Loucy (cell line): ENCODE data around the gene ZNF225.
"Not testable (repeated sequence)": the region's sequence is repeated elsewhere in the genome, so short reads cannot be mapped to it uniquely, and the experiment has no call there.

ENCODE experiments used
- H2AFZ ChIP-seq: fragments of 200-600 bp; sonication (generic); 2 replicates; pipeline ENCODE4 v1.6.0; 2016; ENCODE audit warnings: antibody characterized with exemption, mild to moderate bottlenecking, low read length, moderate library complexity
- H3F3A ChIP-seq: fragments of 200-600 bp; 2 replicates; pipeline ENCODE4 v1.6.0; 2016; ENCODE audit warnings: antibody characterized with exemption, low read depth, mild to moderate bottlenecking
- H3K27me3 ChIP-seq: fragments of 200-600 bp; sonication (generic); 2 replicates; pipeline ENCODE4 v1.6.1; 2014; ENCODE audit warnings: low read length, mild to moderate bottlenecking; ENCODE audit not compliant: insufficient read depth, poor library complexity, severe bottlenecking
- H3K36me3 ChIP-seq: fragments of 200-600 bp; sonication (generic); 2 replicates; pipeline ENCODE4 v1.6.1; 2016; ENCODE audit warnings: low read length; ENCODE audit not compliant: insufficient read depth
- H3K4me1 ChIP-seq: fragments of 200-600 bp; sonication (generic); 2 replicates; pipeline ENCODE4 v1.5.1; 2014; ENCODE audit warnings: low read length, mild to moderate bottlenecking; ENCODE audit not compliant: insufficient read depth, poor library complexity, severe bottlenecking
- H3K4me2 ChIP-seq: fragments of 200-600 bp; sonication (generic); 2 replicates; pipeline ENCODE4 v1.6.0; 2014; ENCODE audit warnings: antibody characterized with exemption, low read length, low read depth, mild to moderate bottlenecking; ENCODE audit not compliant: poor library complexity, severe bottlenecking
- H3K4me3 ChIP-seq: fragments of 200-600 bp; sonication (generic); 2 replicates; pipeline ENCODE4 v1.5.1; 2014; ENCODE audit warnings: low read length, mild to moderate bottlenecking, mixed read lengths; ENCODE audit not compliant: poor library complexity, severe bottlenecking
- H3K79me2 ChIP-seq: fragments of 200-600 bp; sonication (generic); 2 replicates; pipeline ENCODE4 v1.6.1; 2014; ENCODE audit warnings: low read length; ENCODE audit not compliant: insufficient read depth
- H3K9ac ChIP-seq: fragments of 200-600 bp; sonication (generic); 2 replicates; pipeline ENCODE4 v1.6.0; 2014; ENCODE audit warnings: mild to moderate bottlenecking, low read depth, low read length, moderate library complexity; ENCODE audit not compliant: poor library complexity, severe bottlenecking
- H3K9me2 ChIP-seq: fragments of 200-600 bp; sonication (generic); replicated peaks from 2 replicates; pipeline ENCODE4 v1.6.1; 2016; ENCODE audit warnings: low read depth, low read length, mixed read lengths
- H3K9me3 ChIP-seq: fragments of 200-600 bp; sonication (generic); 2 replicates; pipeline ENCODE4 v1.6.1; 2014; ENCODE audit warnings: mild to moderate bottlenecking, antibody characterized with exemption, low read length, low read depth; ENCODE audit not compliant: insufficient read depth
- H4K20me1 ChIP-seq: fragments of 200-600 bp; sonication (generic); 2 replicates; pipeline ENCODE4 v1.6.0; 2014; ENCODE audit warnings: antibody characterized with exemption, low read length, mild to moderate bottlenecking; ENCODE audit not compliant: insufficient read depth, poor library complexity, severe bottlenecking
- EZH2phosphoT487 ChIP-seq: fragments of 200-600 bp; IDR thresholded peaks from 2 replicates; pipeline ENCODE4 v1.6.1; 2018; ENCODE audit warnings: antibody characterized with exemption, mild to moderate bottlenecking, moderate library complexity, borderline replicate concordance
- TF ChIP-seq, protein P1 (sequence below): fragments of 200-600 bp; sonication (generic); conservative IDR thresholded peaks from 2 replicates; pipeline ENCODE4 v1.5.1; 2014; ENCODE audit warnings: mild to moderate bottlenecking, antibody characterized with exemption, low read length

Gene ZNF225

DNA sequence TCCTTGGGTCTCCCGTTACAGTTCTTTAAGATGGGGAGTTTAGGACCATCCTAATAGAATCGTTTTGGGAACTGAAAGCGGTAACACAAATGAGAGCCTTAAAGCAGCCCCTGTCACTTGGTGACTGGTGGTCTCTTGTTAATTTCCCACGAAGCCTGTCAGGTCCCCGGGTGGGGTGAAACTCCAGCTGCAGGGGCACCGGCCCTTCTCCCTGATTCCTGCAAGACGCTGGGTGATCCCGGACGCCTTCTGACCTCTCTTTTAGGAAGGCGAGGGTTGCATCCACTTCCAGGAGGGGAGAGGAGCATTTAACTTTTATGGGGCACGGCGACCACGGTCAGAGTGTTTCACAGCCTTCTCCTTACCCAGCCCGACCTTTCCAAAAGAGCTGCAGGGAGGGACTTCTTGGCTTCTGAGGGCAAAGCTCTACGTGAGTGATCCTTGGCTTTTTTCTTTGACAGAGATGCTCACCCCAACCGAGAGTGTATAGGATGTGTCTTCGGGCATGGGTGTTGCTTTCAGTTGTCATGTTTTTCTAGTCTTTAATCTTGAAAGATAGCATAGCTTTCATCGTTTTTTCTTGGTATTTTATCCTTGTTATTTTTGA is 688 bp downstream of the ZNF225 start:
- no peak for TF ChIP-seq EZH2phosphoT487
- TF ChIP-seq, protein P1, sequence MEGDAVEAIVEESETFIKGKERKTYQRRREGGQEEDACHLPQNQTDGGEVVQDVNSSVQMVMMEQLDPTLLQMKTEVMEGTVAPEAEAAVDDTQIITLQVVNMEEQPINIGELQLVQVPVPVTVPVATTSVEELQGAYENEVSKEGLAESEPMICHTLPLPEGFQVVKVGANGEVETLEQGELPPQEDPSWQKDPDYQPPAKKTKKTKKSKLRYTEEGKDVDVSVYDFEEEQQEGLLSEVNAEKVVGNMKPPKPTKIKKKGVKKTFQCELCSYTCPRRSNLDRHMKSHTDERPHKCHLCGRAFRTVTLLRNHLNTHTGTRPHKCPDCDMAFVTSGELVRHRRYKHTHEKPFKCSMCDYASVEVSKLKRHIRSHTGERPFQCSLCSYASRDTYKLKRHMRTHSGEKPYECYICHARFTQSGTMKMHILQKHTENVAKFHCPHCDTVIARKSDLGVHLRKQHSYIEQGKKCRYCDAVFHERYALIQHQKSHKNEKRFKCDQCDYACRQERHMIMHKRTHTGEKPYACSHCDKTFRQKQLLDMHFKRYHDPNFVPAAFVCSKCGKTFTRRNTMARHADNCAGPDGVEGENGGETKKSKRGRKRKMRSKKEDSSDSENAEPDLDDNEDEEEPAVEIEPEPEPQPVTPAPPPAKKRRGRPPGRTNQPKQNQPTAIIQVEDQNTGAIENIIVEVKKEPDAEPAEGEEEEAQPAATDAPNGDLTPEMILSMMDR = no peak
- peak overlapping the region; percentile 97 for H2AFZ ChIP-seq

DNA sequence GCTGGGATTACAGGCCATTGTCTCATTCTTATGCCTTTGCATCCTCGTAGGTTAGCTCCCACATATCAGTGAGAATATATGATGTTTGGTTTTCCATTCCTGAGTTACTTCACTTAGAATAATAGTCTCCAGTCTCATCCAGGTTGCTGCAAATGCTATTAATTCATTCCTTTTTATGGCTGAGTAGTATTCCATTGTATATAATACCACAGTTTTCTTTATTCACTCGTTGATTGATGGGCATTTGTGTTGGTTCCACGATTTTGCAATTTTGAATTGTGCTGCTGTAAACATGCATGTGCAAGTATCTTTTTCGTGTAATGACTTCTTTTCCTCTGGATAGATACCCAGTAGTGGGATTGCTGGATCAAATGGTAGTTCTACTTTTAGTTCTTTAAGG is 8.0 kb downstream of the ZNF225 start:
- not testable (repeated sequence) for H3K9ac ChIP-seq, H3K79me2 ChIP-seq, H3K9me3 ChIP-seq, H2AFZ ChIP-seq, H3K4me3 ChIP-seq, H3K4me1 ChIP-seq, H3F3A ChIP-seq, H3K9me2 ChIP-seq, H3K4me2 ChIP-seq, H4K20me1 ChIP-seq, H3K36me3 ChIP-seq, H3K27me3 ChIP-seq

More for the DNA sequence above, 688 bp downstream of the ZNF225 start:
- Histone ChIP-seq H3K9me2 (no peaks in the 10 kb centered on the region), H3K79me2 (peaks cover 13% of the 10 kb centered on the region), H3K9ac (peak overlapping the region; percentile 83), H3K4me3 (peak overlapping the region; percentile 78), H3K27me3 (no peaks in the 10 kb centered on the region), H3K9me3 (no peaks in the 10 kb centered on the region), H3K4me2 (peak overlapping the region; percentile 79), H3F3A (no peaks in the 10 kb centered on the region), H3K36me3 (peaks cover 5% of the 10 kb centered on the region; the same call in 1 of the 2 replicates), H4K20me1 (no peaks in the 10 kb centered on the region), H3K4me1 (peaks cover 13% of the 10 kb centered on the region)

DNA sequence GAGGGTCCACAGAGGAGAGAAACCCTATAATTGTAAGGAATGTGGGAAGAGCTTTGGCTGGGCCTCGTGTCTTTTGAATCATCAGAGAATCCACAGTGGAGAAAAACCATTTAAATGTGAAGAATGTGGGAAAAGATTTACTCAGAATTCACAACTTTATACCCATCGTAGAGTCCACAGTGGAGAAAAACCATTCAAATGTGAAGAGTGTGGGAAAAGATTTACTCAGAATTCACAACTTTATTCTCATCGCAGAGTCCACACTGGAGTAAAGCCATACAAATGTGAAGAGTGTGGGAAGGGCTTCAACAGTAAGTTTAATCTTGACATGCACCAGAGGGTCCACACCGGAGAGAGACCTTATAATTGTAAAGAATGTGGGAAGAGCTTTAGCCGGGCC is 18.8 kb downstream of the ZNF225 start:
- Histone ChIP-seq H3F3A (no peaks in the 10 kb centered on the region), H3K9me3 (no peaks in the 10 kb centered on the region), H4K20me1 (no peaks in the 10 kb centered on the region), H3K9me2 (no peaks in the 10 kb centered on the region), H3K27me3 (no peaks in the 10 kb centered on the region), H3K9ac (no peak overlapping the region), H3K4me2 (no peak overlapping the region), H3K4me3 (no peak overlapping the region), H2AFZ (no peak overlapping the region), H3K79me2 (no peaks in the 10 kb centered on the region), H3K36me3 (peaks cover 23% of the 10 kb centered on the region; the same call in 1 of the 2 replicates), H3K4me1 (no peaks in the 10 kb centered on the region)
- TF ChIP-seq, protein P1 = no peak
- no peak for TF ChIP-seq EZH2phosphoT487
